Stimulated activated memory B cell treated with anti-CD40 and anti-IgM and Interleukin-4, amounts not matched to agents 10 μg/mL and 1 μg/mL and 100 μg/mL, for 72 hours (primary cell): ENCODE measurements around the gene FAM3B.

Experiments
- ATAC-seq: fragments of 150-1000 bp; cut with Tn5 transposase; 2 replicates; pipeline ENCODE4 v1.10.0; 2021
- H3K27ac Mint-ChIP-seq: one replicate; pipeline ENCODE4 v1.8.0; 2022; ENCODE audit warnings: mild to moderate bottlenecking, mixed read lengths
- H3K27me3 Mint-ChIP-seq: one replicate; pipeline ENCODE4 v1.8.0; 2022; ENCODE audit warnings: mixed read lengths
- H3K36me3 Mint-ChIP-seq: one replicate; pipeline ENCODE4 v1.8.0; 2022; ENCODE audit warnings: mixed read lengths
- H3K4me1 Mint-ChIP-seq: one replicate; pipeline ENCODE4 v1.8.0; 2022; ENCODE audit warnings: mixed read lengths
- H3K4me3 Mint-ChIP-seq: one replicate; pipeline ENCODE4 v1.8.0; 2022; ENCODE audit warnings: mild to moderate bottlenecking, moderate library complexity, mixed read lengths
- H3K9me3 Mint-ChIP-seq: one replicate; pipeline ENCODE4 v1.8.0; 2022; ENCODE audit warnings: mixed read lengths

The FAM3B gene

GRCh38 chr21:41405321-41405720 is 88.7 kb downstream of the FAM3B start:
- no peak overlapping the region for H3K4me3 Mint-ChIP-seq
- no peak for ATAC-seq
- H3K27ac Mint-ChIP-seq, result no peak overlapping the region
- H3K4me1 Mint-ChIP-seq, result no peaks in the 10 kb centered on the region
- peaks cover 88% of the 10 kb centered on the region for H3K36me3 Mint-ChIP-seq
- H3K9me3 Mint-ChIP-seq, result no peaks in the 10 kb centered on the region
- no peaks in the 10 kb centered on the region for H3K27me3 Mint-ChIP-seq

- Mint-ChIP-seq H3K27me3 (no peaks in the 10 kb centered on the region), H3K27ac (no peak overlapping the region), H3K9me3 (peaks cover 6% of the 10 kb centered on the region), H3K4me3 (no peak overlapping the region), H3K4me1 (no peaks in the 10 kb centered on the region), H3K36me3 (peaks cover 88% of the 10 kb centered on the region)
- ATAC-seq, result no peak
These were observed 89.7 kb downstream of the FAM3B start for GRCh38 chr21:41406340-41406739.
